GM18870 (cell line): ENCODE measurements around the gene OTUD6A.

Experiments
- ATAC-seq: cut with Tn5 transposase; IDR thresholded peaks from one replicate; pipeline ENCODE4 v1.9.1; 2021; ENCODE audit warnings: moderate library complexity; ENCODE audit not compliant: unreplicated experiment

OTUD6A gene

GRCh38 chrX:70062076-70062475 lies at the start of gene OTUD6A:
Gene OTUD6A (plus strand): TSS chrX:70062457. CDS start chrX:70062525, 68 bp downstream.
- ATAC-seq = no peak

DNA sequence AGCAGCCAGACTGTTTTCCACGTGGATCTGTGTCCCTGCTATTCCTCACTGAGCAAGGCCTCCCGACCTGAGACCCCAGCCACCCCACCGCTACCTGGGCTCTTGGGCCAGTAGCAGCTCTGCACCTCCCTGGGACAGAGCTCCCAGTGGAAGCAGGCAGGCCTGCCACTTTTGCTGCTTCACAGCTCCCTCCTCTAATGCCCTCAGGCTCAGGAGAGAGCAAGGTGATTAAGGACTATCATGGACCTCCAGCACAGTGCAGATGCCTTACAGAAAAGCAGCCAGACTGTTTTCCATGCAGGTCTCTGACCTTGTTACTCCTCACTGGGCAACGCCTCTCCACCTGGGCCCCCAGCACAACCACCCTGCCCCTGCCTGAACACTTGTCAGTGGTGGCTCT lies 49.5 kb upstream of the OTUD6A start:
- no peak for ATAC-seq

DNA sequence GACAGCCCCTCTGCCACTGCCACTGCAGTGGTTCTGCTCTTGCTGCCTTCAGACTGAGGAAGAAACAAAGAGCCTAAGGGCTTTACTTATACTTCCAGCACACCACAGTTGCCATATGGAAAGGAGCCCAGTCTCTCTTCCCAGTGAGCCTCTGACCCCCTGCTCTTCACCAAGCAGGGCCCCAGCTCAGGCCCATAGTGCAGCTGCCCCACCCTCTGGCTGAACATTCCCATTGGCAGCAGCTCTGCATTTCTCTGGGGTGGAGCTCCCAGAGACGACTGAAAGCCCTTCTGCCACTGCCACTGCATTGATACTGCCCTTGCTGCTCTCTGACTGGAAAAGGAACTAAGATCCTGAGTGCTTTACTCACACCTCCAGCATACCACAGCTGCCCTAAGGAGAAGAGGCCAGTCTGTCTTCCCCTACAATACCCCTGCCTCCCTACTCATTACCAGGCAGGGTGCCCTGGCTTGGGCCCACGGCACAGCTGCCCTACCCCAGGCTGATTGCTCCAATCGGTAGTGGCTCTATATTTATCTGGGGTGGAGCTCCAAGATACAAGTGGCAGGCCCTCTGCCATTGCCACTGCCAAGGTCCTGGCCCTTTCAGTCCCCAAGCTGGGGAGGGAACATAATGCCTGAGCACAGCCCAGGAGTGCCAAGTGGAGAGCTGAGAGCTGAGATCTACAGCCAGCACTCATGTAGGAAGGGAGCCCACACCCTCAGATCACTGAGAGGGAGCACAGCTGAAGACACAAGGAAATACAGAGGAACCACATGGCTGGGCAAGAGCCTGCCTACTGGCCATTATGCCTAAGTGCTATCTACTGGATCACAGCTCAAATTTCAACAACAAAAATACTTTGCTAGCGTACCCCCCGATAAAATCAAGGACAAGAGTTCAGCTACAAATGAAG lies 48.5 kb upstream of the OTUD6A start:
- ATAC-seq = no peak

DNA sequence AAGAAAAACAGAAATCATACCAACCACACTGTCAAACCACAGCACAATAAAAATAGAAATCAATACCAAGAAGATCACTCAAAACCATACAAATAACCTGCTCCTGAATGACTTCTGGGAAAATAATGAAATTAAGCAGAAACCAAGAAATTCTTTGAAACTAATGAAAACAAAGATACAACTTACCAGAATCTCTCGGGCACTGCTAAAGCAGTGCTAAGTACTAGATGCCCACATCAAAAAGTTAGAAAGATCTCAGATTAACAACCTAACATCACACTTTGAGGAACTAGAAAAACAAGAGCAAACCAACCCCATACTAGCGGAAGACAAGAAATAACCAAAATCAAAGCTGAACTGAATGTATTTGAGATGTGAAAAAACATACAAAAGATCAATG lies 45.7 kb upstream of the OTUD6A start:
- ATAC-seq = no peak

DNA sequence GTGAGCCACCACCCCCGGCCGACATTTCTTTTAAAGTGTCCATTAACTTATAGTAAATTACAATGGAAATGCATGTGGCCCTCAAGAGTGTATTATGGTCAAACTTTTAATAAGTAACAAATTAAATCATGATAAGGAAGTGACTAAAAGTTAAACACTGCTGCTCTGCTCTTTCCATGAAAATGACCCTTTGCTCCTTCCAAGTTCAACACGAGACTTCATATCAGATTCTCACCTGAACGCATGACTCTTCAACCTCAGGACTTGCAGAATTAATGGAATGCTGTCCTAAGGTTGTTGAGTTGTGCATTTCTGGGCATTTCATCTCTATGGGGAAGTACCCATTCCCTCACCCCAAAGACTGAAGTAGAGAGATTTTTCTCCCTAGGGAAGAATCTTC lies 39.6 kb upstream of the OTUD6A start:
- ATAC-seq = no peak

DNA sequence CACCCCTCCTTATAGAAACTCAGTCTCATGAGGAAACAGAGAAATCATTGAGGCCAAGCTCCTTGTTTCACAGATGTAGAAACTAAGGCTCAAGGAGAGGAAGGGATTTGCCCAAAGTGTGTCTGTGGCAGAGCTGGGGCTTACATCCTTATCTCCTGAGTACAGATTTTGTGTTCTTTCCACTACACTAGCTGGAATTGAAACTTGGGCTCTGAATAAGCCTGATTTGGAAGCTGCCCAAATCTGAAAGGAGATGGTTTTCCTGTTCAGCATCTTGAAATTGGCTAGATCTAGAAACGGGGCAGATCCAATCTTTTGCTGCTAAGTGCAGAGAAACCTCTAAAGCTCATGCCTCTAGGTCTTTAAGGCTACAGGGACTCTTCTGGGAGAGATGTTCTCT lies 36.8 kb upstream of the OTUD6A start:
- no peak for ATAC-seq

DNA sequence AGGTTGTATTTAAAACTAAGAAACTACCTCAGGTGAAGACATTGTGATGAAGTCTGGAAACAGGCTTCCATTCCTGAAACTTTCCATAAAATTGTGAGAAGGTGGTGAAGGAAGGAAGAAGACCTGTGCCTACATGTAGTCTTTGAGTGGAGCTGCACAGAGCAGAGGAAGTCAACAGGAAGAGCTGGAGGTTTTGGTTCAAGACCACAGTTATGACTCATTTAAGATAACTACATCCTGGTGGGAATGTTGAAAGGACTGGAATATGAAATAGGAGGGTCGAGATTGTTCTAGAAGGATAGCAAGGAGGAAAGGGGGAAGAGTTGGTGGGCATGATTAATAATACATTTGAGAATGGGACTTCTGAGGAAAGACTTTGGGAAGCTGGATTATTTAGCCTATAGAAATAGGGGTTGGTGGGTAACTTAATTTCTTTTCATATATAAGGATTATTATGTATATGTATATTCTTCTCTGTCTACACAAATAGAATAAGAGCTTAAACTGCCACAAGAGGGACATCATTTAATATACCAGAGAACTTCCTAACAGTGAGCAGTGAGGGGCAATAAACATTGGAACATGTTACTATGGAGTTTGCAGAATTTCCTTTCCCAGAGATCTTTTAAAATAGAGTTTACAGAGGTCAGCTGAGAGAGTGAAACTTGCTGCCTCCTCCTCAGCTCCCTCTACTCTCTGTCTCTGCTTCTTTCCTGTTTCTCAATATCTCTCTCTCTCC lies 36.0 kb upstream of the OTUD6A start:
- no peak for ATAC-seq

- no peak for ATAC-seq
Observed at GRCh38 chrX:70026851-70027200, 35.4 kb upstream of the OTUD6A start.

GRCh38 chrX:70029863-70030262 lies 32.4 kb upstream of the OTUD6A start:
- no peak for ATAC-seq

DNA sequence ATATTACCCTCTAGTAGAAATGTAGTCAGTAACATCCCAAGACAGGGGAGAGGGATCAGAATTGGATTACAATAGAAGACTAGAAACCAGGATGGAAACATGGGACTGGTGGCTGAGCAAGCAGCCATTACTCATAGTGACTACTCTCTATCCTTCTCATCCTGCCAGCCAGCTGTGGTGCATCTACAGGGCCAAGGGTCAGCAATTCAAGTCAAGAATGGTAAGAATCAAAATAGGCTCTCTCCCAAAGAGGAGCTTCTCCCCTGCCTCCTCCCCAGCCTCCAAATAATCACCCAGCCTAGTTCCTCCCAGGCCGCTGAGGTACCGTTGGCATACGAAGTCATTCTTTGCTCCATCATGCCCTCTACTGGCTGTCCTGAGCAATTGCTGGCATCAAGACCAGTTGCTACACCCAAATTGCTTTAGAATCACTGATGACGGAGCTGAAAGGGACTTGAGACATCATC lies 31.9 kb upstream of the OTUD6A start:
- ATAC-seq = peak; percentile 78

GRCh38 chrX:70032792-70033191 lies 29.5 kb upstream of the OTUD6A start:
- ATAC-seq = no peak

DNA sequence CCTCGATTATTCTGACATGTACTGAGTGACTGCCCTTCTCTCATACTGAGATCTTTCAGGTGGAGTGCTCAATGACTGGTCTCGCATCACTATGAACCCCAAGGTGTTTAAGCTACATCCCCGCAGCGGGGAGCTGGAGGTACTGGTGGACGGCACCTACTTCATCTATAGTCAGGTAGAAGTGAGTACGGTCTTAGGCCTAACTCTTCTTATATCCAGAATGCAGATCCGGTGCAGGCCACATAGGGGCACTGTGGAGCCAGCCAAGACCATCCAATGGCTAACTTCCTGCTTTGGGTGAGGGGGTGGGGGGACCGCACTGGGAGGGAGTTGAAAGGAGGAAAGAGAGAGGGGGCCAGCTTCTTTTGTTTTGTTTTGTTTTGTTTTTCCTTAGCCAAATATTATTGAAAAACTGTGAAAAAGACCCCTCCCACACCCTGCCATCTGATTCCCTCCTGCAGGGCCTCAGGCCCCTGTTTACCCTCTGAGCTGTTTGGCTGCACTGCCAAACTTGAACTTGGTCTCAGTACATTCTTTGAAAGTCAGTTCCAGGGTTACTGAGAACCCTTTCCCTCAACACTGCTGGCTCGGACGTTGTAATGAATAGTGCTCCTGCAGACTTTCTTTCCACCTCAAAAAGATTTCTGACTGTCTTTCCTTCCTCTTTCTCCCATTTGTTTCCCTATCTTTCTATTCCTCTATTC lies 28.8 kb upstream of the OTUD6A start:
- peak; percentile 48 for ATAC-seq

GRCh38 chrX:70034646-70035045 lies 27.6 kb upstream of the OTUD6A start:
- ATAC-seq = no peak

GRCh38 chrX:70038515-70038914 lies 23.7 kb upstream of the OTUD6A start:
- no peak for ATAC-seq

- no peak for ATAC-seq
Observed at GRCh38 chrX:70038951-70039350, 23.3 kb upstream of the OTUD6A start.

- ATAC-seq = no peak
Observed at GRCh38 chrX:70039758-70040157, 22.5 kb upstream of the OTUD6A start.

DNA sequence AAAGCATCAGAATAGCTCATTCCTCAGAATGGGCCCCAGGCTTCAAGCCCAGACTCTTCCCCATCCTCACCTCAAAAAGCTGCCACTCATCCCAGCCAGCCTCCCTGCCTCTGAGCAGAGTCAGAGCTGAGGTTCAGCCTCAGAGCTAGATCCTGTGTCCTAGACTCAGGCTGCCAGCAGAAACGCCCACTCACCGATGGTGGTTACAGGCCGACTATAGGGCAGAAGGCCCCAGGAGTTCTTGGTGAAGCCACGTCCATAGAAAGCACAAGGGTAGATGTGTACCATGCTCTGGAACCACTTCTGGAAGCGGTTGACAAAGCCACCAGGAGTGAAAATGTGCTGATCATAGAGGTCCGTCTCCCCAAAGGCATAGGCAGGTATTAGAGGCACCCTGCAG lies 20.3 kb upstream of the OTUD6A start:
- ATAC-seq = no peak

DNA sequence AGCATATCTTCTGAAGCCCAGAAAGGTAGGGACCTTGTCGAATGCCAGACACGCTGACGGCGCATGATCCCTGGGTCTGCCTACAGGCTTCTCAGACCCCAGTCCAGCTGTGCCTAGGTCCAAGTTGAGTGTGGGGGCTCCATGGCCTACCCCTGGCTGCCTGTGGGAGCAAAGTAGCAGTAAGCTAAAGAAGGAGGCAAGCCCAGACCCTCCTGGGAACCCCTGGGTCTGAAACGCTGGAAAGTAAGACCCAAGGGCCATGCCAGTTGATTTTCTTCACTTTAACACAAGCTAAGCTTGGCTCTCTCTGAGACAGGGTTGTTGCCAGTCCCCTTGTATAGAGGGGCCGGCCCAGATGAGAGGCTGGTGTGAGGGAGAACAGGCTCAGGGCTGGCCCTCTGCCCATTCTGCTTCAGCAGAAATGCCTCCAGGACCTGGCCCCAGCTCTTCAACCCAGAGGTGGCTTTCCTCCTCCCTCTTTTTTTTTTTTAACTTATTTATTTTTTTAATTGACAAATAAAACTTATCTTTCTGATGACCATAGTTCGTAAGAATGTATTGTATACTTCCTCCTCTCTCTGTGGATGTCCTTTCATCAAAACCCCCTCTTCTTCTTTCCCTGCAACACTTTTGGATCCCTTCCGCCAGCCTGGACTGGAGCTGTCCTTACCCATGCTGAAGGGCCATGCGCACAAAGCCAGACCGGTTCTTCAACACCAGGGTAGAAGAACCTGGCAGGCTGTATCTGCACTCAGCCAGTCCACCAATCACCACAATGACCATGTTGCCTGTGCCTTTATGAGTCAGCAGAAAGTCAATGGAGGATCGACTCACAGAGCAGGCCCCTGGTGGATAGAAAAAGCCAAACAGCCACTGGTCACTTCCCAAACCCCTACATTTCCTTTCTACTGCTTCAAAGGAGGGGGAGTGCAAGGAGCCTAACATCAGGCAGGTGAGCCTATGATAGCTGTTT lies 19.6 kb upstream of the OTUD6A start:
- no peak for ATAC-seq

DNA sequence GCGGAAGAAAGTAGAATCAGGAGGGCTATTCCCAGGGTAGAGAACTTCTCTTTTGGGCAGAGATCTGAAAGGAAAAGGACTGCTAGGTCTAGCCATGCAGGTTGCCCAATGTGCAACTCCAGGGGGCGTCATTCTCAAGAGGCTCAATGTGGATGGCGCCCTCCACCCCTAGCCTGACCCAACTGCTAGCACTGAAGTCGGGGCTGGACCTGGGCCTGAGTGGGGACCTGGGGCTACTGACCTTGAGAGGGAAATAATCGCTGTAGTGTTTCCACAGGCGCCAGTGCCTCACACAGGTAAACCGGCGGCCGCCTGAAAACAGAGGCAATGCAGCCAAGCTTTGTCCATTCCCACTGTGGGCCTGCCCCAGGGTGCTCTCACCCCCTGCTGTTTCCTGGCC lies 18.6 kb upstream of the OTUD6A start:
- no peak for ATAC-seq

DNA sequence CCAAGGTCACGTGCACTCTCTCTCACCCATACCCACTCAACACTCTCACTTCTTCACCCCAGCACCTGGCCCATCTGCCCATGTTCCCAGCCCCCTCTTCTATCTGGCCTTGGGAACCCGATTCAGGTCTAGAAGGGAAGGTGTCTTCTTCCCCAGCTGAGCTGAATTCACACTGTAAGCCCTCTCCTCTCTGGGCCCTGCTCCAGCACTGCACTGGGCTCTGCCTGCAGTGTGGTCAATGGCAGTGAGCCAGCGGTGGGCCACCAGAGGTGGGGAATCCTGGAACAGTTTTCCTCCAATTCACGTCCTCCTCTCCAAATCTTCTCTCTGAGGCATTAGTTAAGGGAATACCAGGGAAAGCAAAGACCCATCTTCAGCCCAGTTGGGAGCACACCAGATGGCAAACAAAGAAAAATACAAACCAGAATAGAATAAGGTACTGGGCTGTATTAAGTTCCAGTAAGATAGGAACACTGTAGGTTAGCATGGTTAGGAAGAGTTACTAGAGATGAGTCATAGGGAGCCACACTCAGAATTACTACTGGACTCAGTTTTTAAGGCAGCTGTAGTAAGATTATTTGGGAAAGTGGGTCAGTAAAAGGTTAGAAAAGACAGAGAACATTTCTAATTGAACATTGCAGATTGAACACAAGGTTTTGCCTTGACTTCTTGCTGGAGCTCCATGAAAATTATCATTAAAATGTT lies 17.6 kb upstream of the OTUD6A start:
- ATAC-seq = no peak
